GM13977 (cell line): ENCODE results near the gene INTS2.
A peak's percentile ranks its signal among the peaks of the same experiment; 100 is the strongest.
"Not testable (repeated sequence)": the region's sequence is repeated elsewhere in the genome, so short reads cannot be mapped to it uniquely, and the experiment has no call there.

Source experiments
- DNase-seq: peaks from one replicate; pipeline ENCODE4 v3.0.0; 2012; ENCODE audit warnings: low spot score
- CTCF ChIP-seq: IDR thresholded peaks from 2 replicates; pipeline ENCODE4 v1.5.1; 2012; ENCODE audit warnings: mild to moderate bottlenecking, control low read depth; ENCODE audit not compliant: insufficient read depth; ENCODE audit errors: extremely low read depth, missing control alignments
- in situ Hi-C: fragments of 300-500 bp; cut with MboI; formaldehyde crosslinking; loops from one replicate; pipeline ENCODE4 v1.12.0; 2022; ENCODE audit warnings: low sequenced_read_pairs, low pct_unique_long_range_greater_than_20kb, mixed read lengths, inconsistent platforms; ENCODE audit not compliant: unreplicated experiment

The INTS2 gene

GRCh38 chr17:61869138-61869537 lies 58.6 kb downstream of the INTS2 start:
- TF ChIP-seq CTCF = no peak
- in situ Hi-C loops = no loop called here
- no peak for DNase-seq

- in situ Hi-C loops = no loop called here
- no peak for DNase-seq
- no peak for TF ChIP-seq CTCF
Observed at GRCh38 chr17:61868074-61868473, 59.7 kb downstream of the INTS2 start.

GRCh38 chr17:61867033-61867432 lies 60.7 kb downstream of the INTS2 start:
- no peak for DNase-seq
- in situ Hi-C loops = no loop called here
- no peak for TF ChIP-seq CTCF

GRCh38 chr17:61863801-61864126 lies 64.0 kb downstream of the INTS2 start:
- DNase-seq = no peak
- no peak for TF ChIP-seq CTCF
- in situ Hi-C loops = no loop called here

- in situ Hi-C loops = no loop called here
- peak; percentile 87 for DNase-seq
- no peak for TF ChIP-seq CTCF
Observed at GRCh38 chr17:61862975-61863800, 64.6 kb downstream of the INTS2 start, which contains the start of gene BRIP1. TSS of gene BRIP1 (minus strand) at chr17:61863528. CDS start at chr17:61861539, 1,989 bp downstream.

- DNase-seq = no peak
- in situ Hi-C loops = no loop called here
- no peak for TF ChIP-seq CTCF
Observed at GRCh38 chr17:61862105-61862574, 65.6 kb downstream of the INTS2 start.

- DNase-seq, in situ Hi-C loops: not testable (repeated sequence)
Observed at GRCh38 chr17:61860397-61860796, 67.4 kb downstream of the INTS2 start.
